ENCODE data around the gene FREM2. TPM values are rescaled to one million over a fixed set of nuclear protein-coding genes. Genes with fewer than 3 reads are reported as not detected.

FREM2 gene
- polyA plus RNA-seq, 1 of the 3 experiments (the other 2 are of a cell fraction), result not detected

GRCh38 chr13:38897521-38897920, 210.6 kb downstream of the FREM2 start:
- H3K36me3 ChIP-seq (replicated peaks in 1 of 2; ENCODE audit: control insufficient read depth in 1 of 2, insufficient read depth in 2 of 2, low read length in 1 of 2), result no peaks in the 10 kb centered on the region
- H2AFZ ChIP-seq (ENCODE audit: low read depth), result no peak overlapping the region
- no peak overlapping the region for H3K4me3 ChIP-seq (ENCODE audit: low read depth in 2 of 2, low read length in 1 of 2)
- H4K20me1 ChIP-seq (ENCODE audit: insufficient read depth), result no peaks in the 10 kb centered on the region
- no peaks in the 10 kb centered on the region for H3K4me1 ChIP-seq (ENCODE audit: control insufficient read depth in 1 of 2, insufficient read depth in 2 of 2, low read depth in 1 of 2, low read length in 1 of 2)
- no peak overlapping the region for H3K4me2 ChIP-seq
- no peaks in the 10 kb centered on the region for H3K27me3 ChIP-seq (ENCODE audit: insufficient read depth)
- no peak for TF ChIP-seq MEF2A (IDR thresholded peaks at IDR 0.05; ENCODE audit: borderline replicate concordance, low read depth)
- TF ChIP-seq EZH2phosphoT487 (IDR thresholded peaks at IDR 0.05; ENCODE audit: borderline replicate concordance, low read depth), result no peak
- 36% methylated on average over 6 of the region's 6 CpGs for whole genome bisulfite sequencing (ENCODE audit: low lambda C conversion rate)
- no peak for DNase-seq
- ChIA-PET CTCF (interaction anchor here (1.9 kb wide), 1 partner anchor 22 kb away, joined by 4 read pairs; no protein-coding TSS in a partner anchor), POLR2A (no interaction called here)
- H3K79me2 ChIP-seq (ENCODE audit: insufficient read depth), result no peaks in the 10 kb centered on the region
- H3K9me2 ChIP-seq, result no peaks in the 10 kb centered on the region
- no peaks in the 10 kb centered on the region for H3F3A ChIP-seq (replicated peaks; ENCODE audit: insufficient read depth)
- no peak overlapping the region for H3K27ac ChIP-seq (ENCODE audit: low read depth in 2 of 2, low read length in 1 of 2)
- no peak overlapping the region for H3K9ac ChIP-seq
- no peaks in the 10 kb centered on the region for H3K9me3 ChIP-seq

GRCh38 chr13:38898481-38898880, 211.6 kb downstream of the FREM2 start:
- Histone ChIP-seq H3K27ac (ENCODE audit: low read depth in 2 of 2, low read length in 1 of 2) (no peak overlapping the region), H3K9me3 (no peaks in the 10 kb centered on the region), H3K4me2 (no peak overlapping the region), H3F3A (replicated peaks; ENCODE audit: insufficient read depth) (no peaks in the 10 kb centered on the region), H4K20me1 (ENCODE audit: insufficient read depth) (no peaks in the 10 kb centered on the region), H3K4me1 (ENCODE audit: control insufficient read depth in 1 of 2, insufficient read depth in 2 of 2, low read depth in 1 of 2, low read length in 1 of 2) (no peaks in the 10 kb centered on the region), H3K9me2 (no peaks in the 10 kb centered on the region), H2AFZ (ENCODE audit: low read depth) (no peak overlapping the region), H3K9ac (no peak overlapping the region), H3K4me3 (ENCODE audit: low read depth in 2 of 2, low read length in 1 of 2) (no peak overlapping the region), H3K79me2 (ENCODE audit: insufficient read depth) (no peaks in the 10 kb centered on the region), H3K27me3 (ENCODE audit: insufficient read depth) (no peaks in the 10 kb centered on the region), H3K36me3 (replicated peaks in 1 of 2; ENCODE audit: control insufficient read depth in 1 of 2, insufficient read depth in 2 of 2, low read length in 1 of 2) (no peaks in the 10 kb centered on the region)
- no peak for DNase-seq
- ChIA-PET POLR2A (no interaction called here), CTCF (interaction anchor here (1.9 kb wide), 1 partner anchor 21 kb away, joined by 4 read pairs; no protein-coding TSS in a partner anchor)
- no peak for TF ChIP-seq TCF12 (IDR thresholded peaks at IDR 0.05)
- TF ChIP-seq, protein P1, sequence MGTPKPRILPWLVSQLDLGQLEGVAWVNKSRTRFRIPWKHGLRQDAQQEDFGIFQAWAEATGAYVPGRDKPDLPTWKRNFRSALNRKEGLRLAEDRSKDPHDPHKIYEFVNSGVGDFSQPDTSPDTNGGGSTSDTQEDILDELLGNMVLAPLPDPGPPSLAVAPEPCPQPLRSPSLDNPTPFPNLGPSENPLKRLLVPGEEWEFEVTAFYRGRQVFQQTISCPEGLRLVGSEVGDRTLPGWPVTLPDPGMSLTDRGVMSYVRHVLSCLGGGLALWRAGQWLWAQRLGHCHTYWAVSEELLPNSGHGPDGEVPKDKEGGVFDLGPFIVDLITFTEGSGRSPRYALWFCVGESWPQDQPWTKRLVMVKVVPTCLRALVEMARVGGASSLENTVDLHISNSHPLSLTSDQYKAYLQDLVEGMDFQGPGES (IDR thresholded peaks at IDR 0.05; ENCODE audit: low read depth, low read length), result no peak
- no peak for TF ChIP-seq USF2 (IDR thresholded peaks at IDR 0.05; ENCODE audit: borderline replicate concordance, low read depth, low read length)
- TF ChIP-seq FOXM1 (IDR thresholded peaks at IDR 0.05; ENCODE audit: low read depth), result no peak
- no peak for TF ChIP-seq TEAD4 (IDR thresholded peaks at IDR 0.05; ENCODE audit: borderline replicate concordance, insufficient read depth)
- no peak for TF ChIP-seq ZBTB33 (IDR thresholded peaks at IDR 0.05; ENCODE audit: borderline replicate concordance, low read depth)
- no peak for TF ChIP-seq RCOR1 (IDR thresholded peaks at IDR 0.05; ENCODE audit: low read length)
- no peak for TF ChIP-seq POLR2AphosphoS5 (IDR thresholded peaks at IDR 0.05; ENCODE audit: low read depth, low read length)
- TF ChIP-seq GABPA (IDR thresholded peaks at IDR 0.05; ENCODE audit: low read depth), result no peak
- no peak for TF ChIP-seq NRF1 (IDR thresholded peaks at IDR 0.05; ENCODE audit: low read depth, low read length)
- TF ChIP-seq, protein P2, sequence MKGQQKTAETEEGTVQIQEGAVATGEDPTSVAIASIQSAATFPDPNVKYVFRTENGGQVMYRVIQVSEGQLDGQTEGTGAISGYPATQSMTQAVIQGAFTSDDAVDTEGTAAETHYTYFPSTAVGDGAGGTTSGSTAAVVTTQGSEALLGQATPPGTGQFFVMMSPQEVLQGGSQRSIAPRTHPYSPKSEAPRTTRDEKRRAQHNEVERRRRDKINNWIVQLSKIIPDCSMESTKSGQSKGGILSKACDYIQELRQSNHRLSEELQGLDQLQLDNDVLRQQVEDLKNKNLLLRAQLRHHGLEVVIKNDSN (IDR thresholded peaks at IDR 0.05; ENCODE audit: borderline replicate concordance, low read depth), result no peak
- TF ChIP-seq RFX5 (IDR thresholded peaks at IDR 0.05; ENCODE audit: low read length), result no peak
- TF ChIP-seq ELF1 (IDR thresholded peaks at IDR 0.05), result no peak
- TF ChIP-seq RXRA (IDR thresholded peaks at IDR 0.05; ENCODE audit: borderline replicate concordance, low read depth), result no peak
- TF ChIP-seq EZH2phosphoT487 (IDR thresholded peaks at IDR 0.05; ENCODE audit: borderline replicate concordance, low read depth), result no peak
- no peak for TF ChIP-seq CHD2 (IDR thresholded peaks at IDR 0.05; ENCODE audit: low read length, partially characterized antibody)
- TF ChIP-seq, protein P3, sequence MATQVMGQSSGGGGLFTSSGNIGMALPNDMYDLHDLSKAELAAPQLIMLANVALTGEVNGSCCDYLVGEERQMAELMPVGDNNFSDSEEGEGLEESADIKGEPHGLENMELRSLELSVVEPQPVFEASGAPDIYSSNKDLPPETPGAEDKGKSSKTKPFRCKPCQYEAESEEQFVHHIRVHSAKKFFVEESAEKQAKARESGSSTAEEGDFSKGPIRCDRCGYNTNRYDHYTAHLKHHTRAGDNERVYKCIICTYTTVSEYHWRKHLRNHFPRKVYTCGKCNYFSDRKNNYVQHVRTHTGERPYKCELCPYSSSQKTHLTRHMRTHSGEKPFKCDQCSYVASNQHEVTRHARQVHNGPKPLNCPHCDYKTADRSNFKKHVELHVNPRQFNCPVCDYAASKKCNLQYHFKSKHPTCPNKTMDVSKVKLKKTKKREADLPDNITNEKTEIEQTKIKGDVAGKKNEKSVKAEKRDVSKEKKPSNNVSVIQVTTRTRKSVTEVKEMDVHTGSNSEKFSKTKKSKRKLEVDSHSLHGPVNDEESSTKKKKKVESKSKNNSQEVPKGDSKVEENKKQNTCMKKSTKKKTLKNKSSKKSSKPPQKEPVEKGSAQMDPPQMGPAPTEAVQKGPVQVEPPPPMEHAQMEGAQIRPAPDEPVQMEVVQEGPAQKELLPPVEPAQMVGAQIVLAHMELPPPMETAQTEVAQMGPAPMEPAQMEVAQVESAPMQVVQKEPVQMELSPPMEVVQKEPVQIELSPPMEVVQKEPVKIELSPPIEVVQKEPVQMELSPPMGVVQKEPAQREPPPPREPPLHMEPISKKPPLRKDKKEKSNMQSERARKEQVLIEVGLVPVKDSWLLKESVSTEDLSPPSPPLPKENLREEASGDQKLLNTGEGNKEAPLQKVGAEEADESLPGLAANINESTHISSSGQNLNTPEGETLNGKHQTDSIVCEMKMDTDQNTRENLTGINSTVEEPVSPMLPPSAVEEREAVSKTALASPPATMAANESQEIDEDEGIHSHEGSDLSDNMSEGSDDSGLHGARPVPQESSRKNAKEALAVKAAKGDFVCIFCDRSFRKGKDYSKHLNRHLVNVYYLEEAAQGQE (IDR thresholded peaks at IDR 0.05; ENCODE audit: low read depth, low read length), result no peak
- no peak for TF ChIP-seq FOXJ3 (CRISPR knock-in tag; IDR thresholded peaks at IDR 0.05)
- 9% methylated on average over 2 of the region's 2 CpGs for WGBS (ENCODE audit: low lambda C conversion rate)
